GM18498 (cell line): Measurements from ENCODE around the gene BCR.

Source experiments
- ATAC-seq: cut with Tn5 transposase; IDR thresholded peaks from one replicate; pipeline ENCODE4 v1.9.1; 2021; ENCODE audit warnings: mild to moderate bottlenecking, moderate library complexity; ENCODE audit not compliant: unreplicated experiment

Gene BCR

DNA sequence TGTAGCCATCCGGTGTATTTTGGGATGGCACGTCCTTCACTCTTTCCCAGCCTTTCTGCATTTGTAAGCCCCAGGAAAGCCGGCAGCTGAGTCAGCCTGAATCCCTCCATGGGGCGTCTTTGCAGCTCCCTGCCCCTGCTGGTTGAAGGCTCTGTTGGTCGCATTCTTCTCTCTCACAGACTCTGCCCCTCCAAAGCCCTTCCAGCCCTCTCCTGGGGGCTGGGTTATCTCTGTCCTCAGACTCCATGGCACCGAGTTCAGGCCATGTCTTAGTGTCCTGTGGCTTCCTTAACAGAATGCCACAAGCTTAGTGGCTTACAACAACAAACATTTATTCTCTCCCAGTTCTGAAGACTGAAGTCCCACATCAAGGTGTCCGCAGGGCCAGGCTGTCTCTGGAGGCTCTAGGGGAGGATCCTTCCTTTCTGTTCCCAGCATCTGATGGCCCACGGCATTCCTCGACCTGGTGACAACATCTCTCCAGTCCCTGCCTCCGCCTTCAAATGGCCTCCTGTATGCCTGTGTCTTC lies 62.2 kb downstream of the BCR start:
- no peak for ATAC-seq

DNA sequence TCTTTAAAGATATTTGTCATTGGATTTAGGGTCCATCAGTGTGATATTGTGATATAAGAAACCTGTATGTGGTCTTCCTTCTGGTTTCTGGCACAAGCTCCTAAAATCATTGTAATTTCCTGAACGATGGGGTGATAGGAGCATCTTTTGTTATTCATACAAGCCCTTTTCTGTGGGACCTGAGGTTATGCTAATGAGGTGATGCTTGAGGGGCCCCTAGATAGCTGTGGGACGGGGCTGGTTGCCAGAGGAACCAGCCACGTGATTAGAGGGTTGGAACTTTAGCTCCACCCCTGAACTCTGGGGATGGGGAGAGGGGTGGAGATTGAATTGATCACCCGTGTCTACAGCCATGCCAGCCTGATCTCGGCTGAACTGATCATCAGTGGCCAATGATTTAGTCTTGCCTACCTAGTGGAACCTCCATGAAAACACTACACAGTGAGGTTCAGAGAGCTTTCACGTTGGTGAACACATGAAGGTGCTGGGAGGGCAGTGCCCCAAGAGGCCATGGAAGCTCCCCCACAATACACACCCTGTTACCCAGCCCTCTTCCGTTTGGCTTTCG lies 62.8 kb downstream of the BCR start:
- no peak for ATAC-seq

DNA sequence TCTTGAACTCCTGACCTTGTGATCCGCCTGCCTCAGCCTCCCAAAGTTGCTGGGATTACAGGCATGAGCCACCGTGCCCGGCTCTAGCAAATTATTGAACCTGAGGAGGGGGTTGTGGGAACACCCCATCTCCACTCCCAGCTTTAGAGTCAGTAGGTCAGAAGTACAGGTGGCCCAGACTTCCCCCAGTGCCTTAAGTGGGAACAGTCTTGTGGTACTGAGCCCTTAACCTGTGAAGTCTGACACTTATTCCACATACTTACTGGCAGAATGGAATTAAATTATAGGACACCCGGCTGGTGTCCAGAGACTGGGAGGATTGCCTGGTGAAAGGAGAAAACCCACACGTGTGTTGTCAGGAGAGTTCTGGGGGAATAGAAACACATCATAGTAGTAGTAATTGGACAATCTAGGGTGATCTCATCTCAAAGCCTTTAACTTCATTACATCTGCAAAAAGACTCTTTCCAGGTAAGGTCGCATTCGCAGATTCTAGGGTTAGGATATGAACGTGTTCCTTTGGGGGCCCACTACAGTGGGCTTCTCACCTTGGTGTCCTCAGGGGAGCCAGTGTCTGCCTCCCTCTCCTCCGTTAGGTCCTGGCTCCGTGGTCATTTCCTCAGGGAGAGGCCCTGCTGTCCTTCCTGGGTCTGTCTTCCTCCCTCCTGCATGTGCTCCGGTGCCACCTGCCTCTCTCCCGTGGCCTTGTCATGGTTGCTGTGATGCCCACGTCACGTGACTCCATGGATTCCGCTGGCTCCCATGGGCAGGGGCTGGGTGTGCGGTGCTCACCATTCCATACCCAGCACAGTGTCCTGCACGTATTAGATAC lies 63.8 kb downstream of the BCR start:
- no peak for ATAC-seq

DNA sequence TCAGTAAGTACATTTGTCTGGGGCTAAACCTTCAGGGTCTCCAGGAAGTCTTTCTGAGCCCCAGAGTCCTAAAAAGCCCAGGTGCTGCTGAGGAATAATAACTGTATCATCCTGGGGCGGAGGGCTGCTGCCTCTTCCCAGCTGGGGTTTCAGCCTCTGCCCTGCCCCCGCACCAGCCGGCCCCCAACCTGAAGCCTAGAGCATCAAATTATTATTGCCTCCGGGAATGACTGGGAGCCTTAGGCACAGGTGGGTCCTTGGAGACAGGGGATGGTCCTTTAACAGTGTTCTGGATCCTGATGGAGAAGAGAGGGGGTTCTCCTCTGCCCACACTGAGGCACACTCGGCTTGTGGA lies 64.4 kb downstream of the BCR start:
- ATAC-seq = no peak

DNA sequence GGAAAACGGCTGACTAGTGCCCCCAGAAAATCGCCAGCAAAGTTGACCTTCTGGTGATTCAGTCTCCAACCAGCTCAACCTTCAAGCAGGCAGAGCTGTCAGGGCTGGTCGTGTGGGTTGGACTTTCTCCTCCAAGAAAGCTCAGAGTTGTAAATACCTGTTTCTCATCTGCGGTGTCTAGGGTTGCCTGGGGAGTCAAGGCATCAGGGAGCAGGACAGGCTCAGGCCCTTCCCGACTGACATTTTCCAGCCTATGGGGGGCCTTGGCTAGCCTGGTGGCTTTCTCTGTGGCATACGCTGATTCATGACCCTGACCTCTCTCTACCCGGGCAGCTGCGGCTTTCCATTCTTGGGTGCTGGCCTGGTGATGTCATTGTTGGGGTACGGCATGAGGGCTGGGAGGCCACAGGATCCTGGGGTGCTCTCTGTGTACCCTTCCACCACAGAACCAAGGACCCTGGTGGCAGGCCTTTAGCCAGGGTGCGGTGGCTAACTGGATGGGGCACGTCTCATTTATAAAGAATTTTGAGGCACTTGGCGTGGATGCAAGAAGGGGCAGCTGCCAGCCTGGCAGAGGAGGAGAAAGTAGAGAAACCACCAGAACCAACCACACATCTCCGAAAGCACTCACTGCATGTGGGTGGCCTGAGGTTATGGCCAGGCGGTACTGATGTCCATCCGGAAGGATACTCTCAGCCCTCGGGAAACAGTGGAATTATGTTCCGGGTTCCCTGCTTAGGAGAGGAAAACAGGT lies 64.9 kb downstream of the BCR start:
- ATAC-seq = no peak

DNA sequence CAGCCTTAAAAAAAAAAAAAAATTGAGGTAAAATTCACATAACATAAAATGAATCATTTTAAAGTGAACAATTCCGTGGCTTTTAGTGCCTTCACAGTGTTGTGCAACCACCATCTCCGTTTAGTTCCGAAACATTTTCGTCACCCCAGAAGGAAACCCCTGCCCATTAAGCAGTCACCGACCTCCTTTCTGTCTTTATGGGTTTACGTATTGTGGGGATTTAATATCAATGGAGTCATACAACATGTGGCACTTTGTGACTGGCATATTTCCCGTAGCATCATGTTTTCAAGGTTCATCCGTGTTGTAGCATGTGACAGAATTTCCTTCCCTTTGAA lies 65.5 kb downstream of the BCR start:
- no peak for ATAC-seq

DNA sequence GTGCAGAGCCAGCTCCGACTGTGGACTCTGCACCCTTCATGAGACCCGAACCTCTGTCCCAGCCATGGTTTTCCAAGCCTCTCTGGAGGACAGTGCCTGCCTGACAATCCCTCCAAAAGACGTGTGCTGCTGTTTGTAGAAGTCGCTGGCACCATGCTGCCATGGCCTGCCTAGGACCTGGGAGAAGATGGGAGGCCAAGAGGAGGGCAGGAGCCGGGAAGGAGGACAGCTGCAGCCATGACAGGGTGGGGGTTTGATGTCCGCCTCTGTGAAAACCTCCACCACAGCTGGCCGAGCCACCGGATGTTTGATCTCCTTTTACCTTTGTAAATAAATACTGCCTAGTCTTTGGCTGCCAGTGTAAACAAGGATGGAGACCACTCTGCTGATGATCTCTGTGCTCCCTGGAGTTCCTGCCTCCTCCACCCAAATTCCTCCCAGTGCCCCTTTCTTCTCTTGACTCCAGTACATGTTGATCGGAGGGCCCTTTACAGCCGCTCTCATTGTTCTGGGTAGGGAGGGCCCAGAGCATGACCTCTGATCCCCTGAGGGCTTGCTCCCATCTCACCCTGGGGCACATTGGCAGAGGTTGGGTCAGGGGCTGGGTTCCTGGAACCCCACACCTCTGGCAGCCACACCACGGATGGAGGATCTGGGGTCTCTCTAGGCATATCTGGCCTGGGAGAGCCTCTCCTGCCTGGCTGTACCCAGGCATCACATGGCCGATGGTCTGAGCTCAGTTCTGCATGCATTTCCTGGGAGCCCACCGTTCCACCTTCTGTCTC lies 66.9 kb downstream of the BCR start:
- no peak for ATAC-seq

DNA sequence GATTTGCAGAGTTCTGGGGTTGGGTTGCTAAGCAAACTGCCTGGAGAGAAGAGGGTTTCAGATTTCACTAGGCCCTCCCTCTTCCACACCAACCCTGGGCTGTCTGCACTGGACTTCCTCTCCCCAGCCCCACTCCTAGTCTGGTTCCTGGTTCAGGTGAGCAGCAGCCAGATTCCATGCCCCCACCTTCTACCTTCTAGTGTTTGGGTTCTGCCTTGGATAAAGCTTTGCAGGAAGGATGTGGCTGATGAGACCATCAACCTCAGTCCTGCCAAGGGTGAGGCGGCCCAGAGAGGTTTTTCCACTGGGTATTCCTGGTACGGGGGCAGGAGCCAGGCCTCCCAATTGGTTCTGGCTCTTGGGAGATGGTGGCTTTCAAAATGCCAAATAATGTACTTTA lies 68.3 kb downstream of the BCR start:
- no peak for ATAC-seq

DNA sequence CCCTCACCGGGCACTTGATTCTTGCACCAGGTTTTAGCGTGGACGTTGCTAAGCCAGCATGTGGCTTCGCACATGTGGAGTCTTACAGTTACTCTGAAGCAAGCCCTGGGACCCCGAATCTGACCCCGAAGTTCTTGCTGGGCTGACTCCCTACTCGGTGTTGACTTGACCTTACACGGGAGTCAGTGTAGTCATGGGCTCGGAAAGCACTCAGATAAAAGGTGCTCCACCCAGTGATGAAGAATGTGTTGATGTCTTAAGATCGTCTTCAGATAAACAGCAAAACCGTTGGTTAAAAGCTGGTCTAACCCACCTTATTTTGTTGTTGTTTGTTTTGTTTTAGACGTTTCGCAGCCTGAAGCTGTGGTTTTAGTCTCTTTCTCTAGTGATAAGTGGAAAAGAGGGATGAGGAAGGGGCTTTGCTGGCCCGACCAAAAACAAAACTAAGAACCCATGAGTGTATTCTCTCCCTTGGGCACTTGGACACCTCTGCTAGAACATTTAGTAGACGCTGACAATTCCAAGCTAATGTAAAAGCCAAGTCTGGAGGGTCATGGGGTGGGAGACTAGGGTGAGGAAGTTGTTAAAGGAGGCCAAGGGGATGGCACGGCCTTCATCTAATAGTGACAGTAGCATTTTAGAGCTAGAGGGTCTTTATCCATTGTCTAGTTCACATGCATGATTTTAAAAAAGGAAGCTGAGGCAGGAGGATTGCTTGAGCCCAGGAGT lies 69.9 kb downstream of the BCR start:
- ATAC-seq = no peak

DNA sequence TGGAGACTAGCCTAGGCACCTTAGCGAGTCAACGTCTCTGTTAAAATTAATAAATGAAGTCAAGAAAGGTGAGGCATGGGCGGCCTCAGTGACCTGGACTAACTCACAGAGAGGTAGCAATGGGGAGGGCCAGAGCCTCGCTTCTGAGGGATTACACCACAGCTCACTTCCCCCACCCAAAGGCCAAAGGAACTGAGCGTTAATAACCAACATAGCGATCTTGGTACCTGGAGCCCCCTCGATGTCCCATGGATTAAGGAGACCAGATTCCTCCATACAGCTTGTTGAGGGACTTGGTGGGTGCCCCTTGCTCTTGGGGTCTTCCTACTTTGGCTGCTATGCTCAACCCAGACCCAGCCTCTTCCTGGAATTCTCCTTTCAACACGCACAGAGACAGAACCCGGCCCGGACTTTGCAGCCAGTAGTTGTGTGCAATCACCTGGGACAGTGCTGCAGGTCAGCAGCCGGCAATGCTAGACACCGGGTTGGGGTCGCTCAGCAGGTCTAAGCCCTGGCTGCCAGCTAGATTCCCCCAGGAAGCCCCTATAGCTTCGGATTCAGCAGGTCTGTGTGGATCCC lies 70.6 kb downstream of the BCR start:
- no peak for ATAC-seq

DNA sequence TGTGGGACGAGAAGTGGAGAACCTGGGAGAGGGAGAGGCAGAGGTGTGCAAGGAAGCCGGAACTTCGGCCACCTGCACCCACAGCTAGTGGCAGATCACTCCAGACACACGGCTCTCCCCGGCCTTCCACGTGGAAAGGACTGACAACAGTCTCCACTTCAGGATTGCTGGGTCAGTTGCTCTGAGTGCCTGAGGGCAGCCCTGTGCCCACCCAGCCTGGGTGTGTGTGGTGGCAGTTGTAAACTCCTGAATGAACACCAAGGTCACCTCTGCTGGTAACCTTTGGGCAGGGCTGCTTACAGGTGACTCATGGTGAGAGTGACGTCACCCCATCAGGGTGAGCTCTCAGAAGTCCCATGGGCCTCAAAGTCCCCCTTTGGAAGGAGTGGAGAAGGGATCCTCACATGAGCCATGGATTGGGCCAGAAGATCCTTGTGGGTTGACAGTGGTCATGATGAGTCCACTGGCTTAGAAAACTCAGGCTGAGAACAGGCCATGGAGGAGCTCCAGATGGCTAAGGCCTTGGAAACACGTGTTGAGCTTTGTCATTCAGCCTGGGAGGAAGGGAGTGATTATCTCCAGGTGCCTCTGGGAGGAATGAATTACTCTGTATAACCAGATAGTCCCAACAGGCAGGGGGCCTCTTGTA lies 71.3 kb downstream of the BCR start:
- no peak for ATAC-seq

DNA sequence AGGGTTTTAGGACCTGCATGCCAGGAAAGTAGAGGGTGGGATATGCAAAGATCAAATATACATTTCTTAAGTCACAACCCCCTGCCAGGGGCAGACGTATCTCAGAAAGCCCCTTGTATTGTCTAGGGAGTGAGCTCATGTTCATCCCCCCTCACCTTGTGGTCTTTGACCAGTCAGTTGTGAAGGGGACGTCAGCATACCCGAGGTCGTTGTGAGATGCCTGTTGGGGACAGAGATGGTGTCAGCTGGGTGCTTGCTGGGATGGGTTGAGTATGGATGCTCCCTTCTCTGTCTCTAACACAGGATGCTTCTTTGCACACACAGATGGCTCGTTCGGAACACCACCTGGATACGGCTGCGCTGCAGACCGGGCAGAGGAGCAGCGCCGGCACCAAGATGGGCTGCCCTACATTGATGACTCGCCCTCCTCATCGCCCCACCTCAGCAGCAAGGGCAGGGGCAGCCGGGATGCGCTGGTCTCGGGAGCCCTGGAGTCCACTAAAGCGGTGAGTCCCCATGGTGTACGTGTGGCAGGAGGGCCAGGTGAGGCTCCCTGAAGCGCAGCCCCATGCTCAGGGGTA lies 73.3 kb downstream of the BCR start:
- no peak for ATAC-seq

DNA sequence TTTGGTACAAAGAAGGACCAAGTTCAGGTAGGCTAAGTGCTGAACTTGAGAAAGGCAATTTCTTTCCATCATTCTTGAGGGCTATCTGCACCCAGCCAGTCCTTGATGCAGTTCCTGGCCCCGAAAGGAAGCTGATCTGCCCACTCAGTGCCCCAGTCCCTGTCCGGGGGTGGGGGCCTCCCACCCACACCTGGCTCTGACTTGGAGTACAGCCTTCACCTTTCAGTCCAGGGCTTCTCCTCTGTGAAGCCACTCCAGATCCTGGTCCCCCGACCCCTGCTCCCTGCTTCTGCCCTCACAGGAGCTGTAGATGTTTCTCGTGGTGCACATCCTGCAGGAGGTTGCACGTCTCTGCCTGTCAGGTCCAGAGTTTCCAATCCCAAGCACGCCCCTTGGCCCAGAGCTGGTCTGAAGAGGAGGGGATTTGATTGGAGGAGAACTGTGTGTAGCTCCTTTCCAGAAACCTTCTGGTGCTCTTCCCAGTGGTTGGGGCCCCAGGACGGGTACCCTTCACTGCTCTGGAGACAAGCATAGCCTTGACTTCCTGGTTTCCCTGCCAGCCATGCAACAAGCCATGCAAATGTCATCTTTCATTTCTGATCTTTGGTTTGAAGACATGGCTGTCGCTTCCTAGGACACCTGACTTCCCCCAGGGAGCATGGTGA lies 75.3 kb downstream of the BCR start:
- ATAC-seq = no peak

DNA sequence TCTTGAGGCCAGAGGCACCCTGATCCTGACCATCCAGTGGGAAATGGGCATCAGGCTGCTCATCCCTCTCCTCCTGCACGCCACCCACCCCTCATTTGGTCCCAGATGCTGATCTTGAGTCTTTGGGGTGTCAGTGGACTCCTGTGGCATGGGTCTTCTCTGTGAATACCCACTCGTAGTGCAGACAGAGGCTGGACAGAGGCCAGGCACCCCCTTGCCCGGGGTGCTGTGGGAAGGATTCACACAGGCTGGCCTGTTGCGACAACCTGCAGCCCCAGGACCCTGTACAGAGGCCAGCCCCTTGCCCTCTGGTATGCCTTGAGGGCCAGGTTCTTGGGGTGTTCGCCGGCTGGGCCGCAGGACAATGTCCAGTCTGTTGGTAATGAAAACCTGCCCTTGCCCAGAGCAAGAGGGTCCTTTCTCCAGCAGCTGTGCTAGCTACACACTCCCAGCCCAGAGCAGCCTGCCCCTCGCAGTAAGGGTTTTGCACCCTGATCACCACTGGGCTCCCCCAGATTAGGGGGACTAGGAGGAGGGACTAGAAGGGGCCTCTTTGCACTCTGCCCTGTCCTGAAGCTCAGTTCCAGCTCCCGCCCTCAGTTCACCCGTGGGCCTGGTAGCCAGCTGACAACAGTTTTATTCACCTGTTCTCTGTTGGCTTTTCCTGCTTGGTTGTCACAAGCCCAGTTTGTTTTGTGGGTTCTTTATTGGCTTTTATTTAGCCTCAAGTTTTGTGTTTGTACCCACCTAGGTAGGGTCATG lies 76.0 kb downstream of the BCR start:
- no peak for ATAC-seq

DNA sequence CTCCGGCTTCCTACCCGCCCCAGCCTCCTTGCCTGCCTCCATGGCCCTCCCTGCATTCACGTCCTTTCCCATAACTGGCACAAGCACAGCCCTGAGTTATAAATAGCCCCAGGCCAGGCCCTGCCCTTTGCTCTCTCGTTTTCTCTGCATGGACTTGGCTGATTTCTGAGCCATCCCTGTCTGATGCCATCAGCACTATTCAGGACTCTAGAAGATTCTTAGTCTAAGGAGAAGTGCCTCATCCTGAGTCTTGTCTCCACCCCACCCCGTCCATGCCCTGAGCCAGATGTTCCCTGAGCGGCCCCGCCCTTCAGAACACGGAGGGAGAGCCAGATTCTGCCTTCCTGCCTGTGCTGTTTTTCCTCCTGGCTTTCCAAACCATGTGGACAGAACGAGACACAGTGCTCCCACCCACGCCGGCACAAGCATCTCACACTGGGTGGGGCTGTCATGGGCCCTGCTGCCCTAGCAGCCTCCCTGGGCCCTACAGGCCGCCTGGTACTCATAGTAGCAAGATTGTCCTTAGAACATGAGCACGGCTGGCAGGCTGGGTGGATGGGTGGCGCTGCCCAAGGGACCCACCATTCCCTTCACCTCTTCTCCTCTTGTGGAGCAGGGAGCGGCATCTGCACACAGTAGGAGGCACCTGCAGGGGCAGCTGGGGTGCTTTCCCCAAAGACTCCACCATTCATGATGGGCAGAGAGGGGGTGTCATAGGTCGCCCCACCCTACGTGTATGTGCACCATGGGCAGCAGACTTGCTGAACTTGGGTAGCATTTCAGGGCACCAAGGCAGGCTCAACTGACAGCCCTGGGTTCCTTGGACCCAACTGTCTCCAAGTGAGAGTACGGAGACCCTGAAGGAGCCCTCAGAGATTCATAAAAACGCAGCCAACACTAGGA lies 76.9 kb downstream of the BCR start:
- ATAC-seq = no peak

DNA sequence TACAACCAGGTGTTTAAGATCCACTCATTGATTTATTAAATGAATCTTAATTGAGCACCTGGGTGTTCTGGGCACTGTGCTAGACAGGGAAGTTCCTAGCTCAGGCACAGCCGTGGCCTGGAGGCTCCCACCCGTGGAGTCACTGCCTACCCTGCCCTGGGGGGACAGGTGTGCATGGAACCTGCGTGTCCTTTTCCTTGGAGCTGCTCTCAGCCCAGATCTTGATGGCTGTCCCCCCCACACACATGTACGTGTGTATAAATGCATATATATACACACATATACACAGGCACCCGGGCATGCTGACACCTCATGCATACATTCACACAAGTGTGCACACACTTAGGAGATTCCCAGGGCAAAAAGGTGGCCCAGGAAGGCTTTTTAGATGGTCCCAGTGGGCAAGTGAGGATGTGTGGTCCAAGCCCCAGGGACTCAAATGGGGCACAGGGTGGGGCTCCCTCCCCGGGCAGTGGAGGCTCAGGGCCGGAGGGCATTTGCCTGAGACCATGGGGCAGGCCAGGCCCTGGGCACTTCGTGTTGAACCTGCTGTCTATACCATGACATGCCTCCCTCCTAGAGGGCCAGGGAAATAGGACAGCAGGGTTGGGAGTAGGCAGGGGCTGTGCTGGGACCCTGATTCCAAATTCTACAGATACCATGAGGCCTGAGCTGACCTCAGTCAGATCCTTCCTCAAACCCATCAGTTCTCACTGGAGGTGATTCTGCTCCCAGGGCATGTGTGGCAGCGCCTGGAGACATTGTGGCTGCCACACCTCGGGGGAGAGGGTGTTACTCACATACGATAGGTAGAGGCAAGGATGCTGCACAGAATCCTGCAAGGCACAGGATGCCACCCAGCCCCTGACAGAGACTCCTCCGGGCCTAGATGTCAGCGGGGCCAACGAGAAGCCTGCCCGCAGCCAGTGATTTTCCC lies 77.8 kb downstream of the BCR start:
- no peak for ATAC-seq
